Measurements from ENCODE around the gene CDK17. TPM values are rescaled to one million over a fixed set of nuclear protein-coding genes. Genes with fewer than 3 reads are reported as not detected.

CDK17 gene
- total and polyA plus RNA-seq, 2 experiments from 2014 or later, result 21.7 to 34.7 TPM

DNA sequence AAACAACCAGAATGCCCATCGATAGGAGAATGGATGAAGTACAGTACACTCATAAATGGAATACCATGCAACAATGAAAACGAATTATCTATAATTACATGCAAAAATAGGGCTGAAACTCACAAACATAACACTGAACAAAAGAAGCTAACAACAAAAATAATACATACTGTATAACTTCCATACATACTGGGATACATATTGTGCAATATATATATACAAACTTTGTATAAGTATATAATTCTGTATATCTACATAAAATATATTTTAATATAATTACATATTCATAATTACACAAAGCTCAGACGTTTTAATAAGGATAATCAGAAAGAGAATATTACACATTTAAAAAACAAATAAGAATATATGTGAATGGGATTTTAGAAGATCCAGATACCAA, 90.2 kb downstream of the CDK17 start:
- Histone ChIP-seq H3K4me1 (ENCODE audit: low read depth) (peaks cover 11% of the 10 kb centered on the region), H3K27ac (no peak overlapping the region), H3K36me3 (peaks cover 8% of the 10 kb centered on the region), H3K9me3 (ENCODE audit: low read depth) (no peaks in the 10 kb centered on the region), H3K27me3 (no peaks in the 10 kb centered on the region), H3K4me3 (no peak overlapping the region)
- no peak for DNase-seq (ENCODE audit: low read depth in 1 of 2, low spot score in 1 of 2)
- TF ChIP-seq, protein P1, sequence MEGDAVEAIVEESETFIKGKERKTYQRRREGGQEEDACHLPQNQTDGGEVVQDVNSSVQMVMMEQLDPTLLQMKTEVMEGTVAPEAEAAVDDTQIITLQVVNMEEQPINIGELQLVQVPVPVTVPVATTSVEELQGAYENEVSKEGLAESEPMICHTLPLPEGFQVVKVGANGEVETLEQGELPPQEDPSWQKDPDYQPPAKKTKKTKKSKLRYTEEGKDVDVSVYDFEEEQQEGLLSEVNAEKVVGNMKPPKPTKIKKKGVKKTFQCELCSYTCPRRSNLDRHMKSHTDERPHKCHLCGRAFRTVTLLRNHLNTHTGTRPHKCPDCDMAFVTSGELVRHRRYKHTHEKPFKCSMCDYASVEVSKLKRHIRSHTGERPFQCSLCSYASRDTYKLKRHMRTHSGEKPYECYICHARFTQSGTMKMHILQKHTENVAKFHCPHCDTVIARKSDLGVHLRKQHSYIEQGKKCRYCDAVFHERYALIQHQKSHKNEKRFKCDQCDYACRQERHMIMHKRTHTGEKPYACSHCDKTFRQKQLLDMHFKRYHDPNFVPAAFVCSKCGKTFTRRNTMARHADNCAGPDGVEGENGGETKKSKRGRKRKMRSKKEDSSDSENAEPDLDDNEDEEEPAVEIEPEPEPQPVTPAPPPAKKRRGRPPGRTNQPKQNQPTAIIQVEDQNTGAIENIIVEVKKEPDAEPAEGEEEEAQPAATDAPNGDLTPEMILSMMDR (IDR thresholded peaks at IDR 0.05; ENCODE audit: low read depth, low read length), result no peak

DNA sequence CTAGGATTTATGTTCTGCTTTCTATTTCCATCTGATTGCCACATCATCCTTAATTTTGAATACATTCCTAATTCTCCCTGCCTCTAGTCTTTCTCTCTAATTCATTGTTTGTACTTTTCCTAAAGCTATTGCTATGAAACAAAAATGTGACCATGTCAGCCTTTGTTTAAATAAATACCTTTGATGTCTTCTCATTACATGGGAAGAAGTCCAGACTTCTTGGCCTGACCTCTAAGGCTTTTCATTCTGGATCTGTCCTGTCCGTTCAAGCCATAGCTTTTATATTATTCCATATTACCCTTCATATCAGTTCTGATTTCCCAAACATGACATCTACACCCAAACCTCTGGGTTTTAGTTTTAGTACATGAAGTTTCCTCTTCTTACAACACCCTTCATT, 91.4 kb downstream of the CDK17 start:
- peak in 1 of 2 donors; percentile 8 for DNase-seq (ENCODE audit: low read depth in 1 of 2, low spot score in 1 of 2)
- Histone ChIP-seq H3K4me1 (ENCODE audit: low read depth) (no peaks in the 10 kb centered on the region), H3K27ac (no peak overlapping the region), H3K9me3 (ENCODE audit: low read depth) (no peaks in the 10 kb centered on the region), H3K27me3 (no peaks in the 10 kb centered on the region), H3K36me3 (peaks cover 8% of the 10 kb centered on the region), H3K4me3 (no peak overlapping the region)
- TF ChIP-seq, protein P1 (IDR thresholded peaks at IDR 0.05; ENCODE audit: low read depth, low read length), result no peak

DNA sequence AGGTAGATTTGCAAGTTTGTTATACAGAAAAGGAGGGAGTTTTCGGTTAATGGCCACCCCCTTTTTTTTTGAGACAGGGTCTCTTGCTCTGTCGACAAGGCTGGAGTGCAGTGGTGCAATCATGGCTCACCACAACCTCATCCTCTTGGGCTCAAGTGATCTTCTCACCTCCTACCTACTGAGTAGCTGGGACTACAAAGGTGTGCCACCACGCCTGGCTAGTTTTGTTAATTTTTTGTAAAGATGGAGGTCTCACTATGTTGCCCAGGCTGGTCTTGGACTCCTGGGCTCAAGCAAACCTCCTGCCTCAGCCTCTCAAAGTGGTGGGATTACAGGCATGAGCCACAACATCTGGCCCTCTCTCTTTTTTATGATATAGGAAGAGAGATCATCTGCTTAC, 94.6 kb downstream of the CDK17 start:
- no peak overlapping the region for H3K4me3 ChIP-seq
- DNase-seq (ENCODE audit: low read depth in 1 of 2, low spot score in 1 of 2), result no peak
- H3K4me1 ChIP-seq (ENCODE audit: low read depth), result no peaks in the 10 kb centered on the region
- no peaks in the 10 kb centered on the region for H3K9me3 ChIP-seq (ENCODE audit: low read depth)
- H3K27me3 ChIP-seq, result no peaks in the 10 kb centered on the region
- H3K27ac ChIP-seq, result no peak overlapping the region
- peaks cover 3% of the 10 kb centered on the region for H3K36me3 ChIP-seq
- TF ChIP-seq, protein P1 (IDR thresholded peaks at IDR 0.05; ENCODE audit: low read depth, low read length), result no peak

DNA sequence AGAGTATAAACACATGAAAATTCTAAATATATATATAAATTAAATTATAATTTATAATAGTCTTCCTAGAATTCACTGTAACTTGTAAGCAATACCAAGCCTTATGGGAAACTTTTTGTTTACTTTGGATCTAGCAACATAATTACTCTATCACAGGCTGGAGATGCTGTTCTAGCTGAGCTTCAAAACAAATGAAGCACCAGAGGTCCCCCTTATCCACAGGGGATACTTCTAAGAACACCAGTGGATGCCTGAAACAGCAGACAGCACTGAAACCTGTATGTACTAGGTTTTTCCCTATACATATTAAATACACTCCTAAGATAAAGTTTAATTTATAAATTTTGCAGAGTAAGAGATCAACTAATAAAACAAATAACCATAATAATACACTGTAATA, 96.6 kb downstream of the CDK17 start:
- Histone ChIP-seq H3K27ac (no peak overlapping the region), H3K4me3 (no peak overlapping the region), H3K36me3 (peaks cover 5% of the 10 kb centered on the region), H3K4me1 (ENCODE audit: low read depth) (no peaks in the 10 kb centered on the region), H3K27me3 (no peaks in the 10 kb centered on the region), H3K9me3 (ENCODE audit: low read depth) (no peaks in the 10 kb centered on the region)
- DNase-seq (ENCODE audit: low read depth in 1 of 2, low spot score in 1 of 2), result peak in 1 of 2 donors; percentile 14
- TF ChIP-seq, protein P1 (IDR thresholded peaks at IDR 0.05; ENCODE audit: low read depth, low read length), result no peak

DNA sequence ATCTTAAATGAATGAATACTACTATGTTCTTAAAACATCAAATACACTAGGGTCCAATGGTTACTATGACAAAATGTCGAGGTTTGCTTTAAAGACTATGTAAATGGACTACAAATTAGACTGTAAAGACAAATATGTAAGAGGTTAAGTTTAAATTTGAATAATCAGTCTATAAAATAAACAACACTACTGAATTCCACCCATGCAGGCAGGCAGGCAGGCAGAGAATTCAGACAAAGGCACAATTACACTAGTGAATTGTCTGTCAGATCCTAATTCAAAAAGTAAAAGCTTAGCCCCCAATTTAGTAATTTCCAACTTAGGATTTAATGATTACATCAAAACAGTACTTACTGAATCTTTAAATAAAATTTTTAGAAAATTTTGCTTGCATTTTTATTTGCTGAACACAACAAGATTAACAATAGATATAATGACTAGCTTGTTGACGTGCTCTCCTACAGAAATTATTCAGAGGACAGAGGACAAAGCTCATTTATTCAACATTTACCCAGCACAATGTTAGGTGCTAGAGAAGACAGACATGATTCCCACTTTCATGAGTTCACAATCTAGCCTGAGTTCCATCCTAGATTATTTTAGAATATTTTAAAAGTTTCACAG, 97.4 kb downstream of the CDK17 start:
- no peak for DNase-seq (ENCODE audit: low read depth in 1 of 2, low spot score in 1 of 2)
- H3K4me1 ChIP-seq (ENCODE audit: low read depth), result no peaks in the 10 kb centered on the region
- TF ChIP-seq, protein P1 (IDR thresholded peaks at IDR 0.05; ENCODE audit: low read depth, low read length), result no peak
- no peak overlapping the region for H3K27ac ChIP-seq
- H3K27me3 ChIP-seq, result no peaks in the 10 kb centered on the region
- peaks cover 5% of the 10 kb centered on the region for H3K36me3 ChIP-seq
- H3K4me3 ChIP-seq, result no peak overlapping the region
- H3K9me3 ChIP-seq (ENCODE audit: low read depth), result no peaks in the 10 kb centered on the region
